Measurements from ENCODE around the gene FBLN2. TPM values are rescaled to one million over a fixed set of nuclear protein-coding genes. Genes with fewer than 3 reads are reported as not detected.

The FBLN2 gene
- polyA plus RNA-seq, 1 donor (not counting 4 experiments of a cell fraction or from before 2014, with no cell fraction given): 0.72 TPM

GRCh38 chr3:13673207-13673606 lies 124.3 kb downstream of the FBLN2 start:
- Histone ChIP-seq H2AFZ (ENCODE audit: control insufficient read depth, low read length) (no peak overlapping the region), H3K27ac (ENCODE audit: control insufficient read depth, insufficient read depth, low read length) (no peak overlapping the region), H3K4me1 (ENCODE audit: control insufficient read depth, extremely low read depth, insufficient read depth, low read length) (no peaks in the 10 kb centered on the region), H3K9me3 (ENCODE audit: control insufficient read depth, low read depth, low read length) (no peaks in the 10 kb centered on the region), H3K36me3 (ENCODE audit: control insufficient read depth in 2 of 2, extremely low read depth in 1 of 2, insufficient read depth in 2 of 2, low read length in 2 of 2) (no peaks in the 10 kb centered on the region), H3K4me3 (ENCODE audit: control insufficient read depth in 2 of 3, extremely low read depth in 1 of 3, insufficient read depth in 2 of 3, low read depth in 1 of 3, low read length in 3 of 3) (no peak overlapping the region), H3K4me2 (ENCODE audit: control insufficient read depth, extremely low read depth, insufficient read depth, low read depth, low read length) (no peak overlapping the region), H4K20me1 (ENCODE audit: control insufficient read depth, extremely low read depth, insufficient read depth, low read length) (no peaks in the 10 kb centered on the region), H3K9me1 (ENCODE audit: control insufficient read depth, extremely low read depth, insufficient read depth, low read length) (no peaks in the 10 kb centered on the region), H3K9ac (ENCODE audit: control insufficient read depth, extremely low read depth, insufficient read depth, low read length) (no peak overlapping the region), H3K79me2 (ENCODE audit: control insufficient read depth, insufficient read depth, low read length) (no peaks in the 10 kb centered on the region), H3K27me3 (ENCODE audit: control insufficient read depth, extremely low read depth, insufficient read depth, low read length) (peaks cover 18% of the 10 kb centered on the region)
- TF ChIP-seq EZH2 (IDR thresholded peaks at IDR 0.05; ENCODE audit: low read length) (no peak), CTCF (optimal IDR thresholded peaks at IDR 0.05 in 1 of 3, IDR thresholded peaks at IDR 0.05 in 1 of 3, conservative IDR thresholded peaks at IDR 0.05 in 1 of 3; ENCODE audit: extremely low read depth in 1 of 3, insufficient read depth in 2 of 3, low read length in 3 of 3) (peak; percentile 39 to 43 (median 43))
- no peak for FAIRE-seq
- DNase-seq (ENCODE audit: low read depth, low spot score): no peak
- dilution Hi-C loops (cut with MboI; ENCODE audit: extremely low pct_ligation_motif_present, low sequenced_read_pairs): no loop called here

GRCh38 chr3:13674538-13675185 lies 125.7 kb downstream of the FBLN2 start:
- no peaks in the 10 kb centered on the region for H3K9me3 ChIP-seq (ENCODE audit: control insufficient read depth, low read depth, low read length)
- H3K36me3 ChIP-seq (ENCODE audit: control insufficient read depth in 2 of 2, extremely low read depth in 1 of 2, insufficient read depth in 2 of 2, low read length in 2 of 2): no peaks in the 10 kb centered on the region
- no peak overlapping the region for H3K4me2 ChIP-seq (ENCODE audit: control insufficient read depth, extremely low read depth, insufficient read depth, low read depth, low read length)
- no peak overlapping the region for H2AFZ ChIP-seq (ENCODE audit: control insufficient read depth, low read length)
- H3K4me3 ChIP-seq (ENCODE audit: control insufficient read depth in 2 of 3, extremely low read depth in 1 of 3, insufficient read depth in 2 of 3, low read depth in 1 of 3, low read length in 3 of 3): no peak overlapping the region
- dilution Hi-C loops (cut with MboI; ENCODE audit: extremely low pct_ligation_motif_present, low sequenced_read_pairs): no loop called here
- peaks cover 15% of the 10 kb centered on the region for H3K27me3 ChIP-seq (ENCODE audit: control insufficient read depth, extremely low read depth, insufficient read depth, low read length)
- no peaks in the 10 kb centered on the region for H3K9me1 ChIP-seq (ENCODE audit: control insufficient read depth, extremely low read depth, insufficient read depth, low read length)
- TF ChIP-seq CTCF (optimal IDR thresholded peaks at IDR 0.05 in 1 of 3, IDR thresholded peaks at IDR 0.05 in 1 of 3, conservative IDR thresholded peaks at IDR 0.05 in 1 of 3; ENCODE audit: extremely low read depth in 1 of 3, insufficient read depth in 2 of 3, low read length in 3 of 3) (no peak), EZH2 (IDR thresholded peaks at IDR 0.05; ENCODE audit: low read length) (no peak)
- no peak overlapping the region for H3K27ac ChIP-seq (ENCODE audit: control insufficient read depth, insufficient read depth, low read length)
- no peak for DNase-seq (ENCODE audit: low read depth, low spot score)
- FAIRE-seq: no peak
- no peaks in the 10 kb centered on the region for H4K20me1 ChIP-seq (ENCODE audit: control insufficient read depth, extremely low read depth, insufficient read depth, low read length)
- no peaks in the 10 kb centered on the region for H3K79me2 ChIP-seq (ENCODE audit: control insufficient read depth, insufficient read depth, low read length)
- no peak overlapping the region for H3K9ac ChIP-seq (ENCODE audit: control insufficient read depth, extremely low read depth, insufficient read depth, low read length)
- H3K4me1 ChIP-seq (ENCODE audit: control insufficient read depth, extremely low read depth, insufficient read depth, low read length): no peaks in the 10 kb centered on the region

Measured in keratinocyte (primary cell).